ENCODE measurements around the gene CYP46A1.
"Not testable (repeated sequence)": the region's sequence is repeated elsewhere in the genome, so short reads cannot be mapped to it uniquely, and the experiment has no call there.

The CYP46A1 gene

DNA sequence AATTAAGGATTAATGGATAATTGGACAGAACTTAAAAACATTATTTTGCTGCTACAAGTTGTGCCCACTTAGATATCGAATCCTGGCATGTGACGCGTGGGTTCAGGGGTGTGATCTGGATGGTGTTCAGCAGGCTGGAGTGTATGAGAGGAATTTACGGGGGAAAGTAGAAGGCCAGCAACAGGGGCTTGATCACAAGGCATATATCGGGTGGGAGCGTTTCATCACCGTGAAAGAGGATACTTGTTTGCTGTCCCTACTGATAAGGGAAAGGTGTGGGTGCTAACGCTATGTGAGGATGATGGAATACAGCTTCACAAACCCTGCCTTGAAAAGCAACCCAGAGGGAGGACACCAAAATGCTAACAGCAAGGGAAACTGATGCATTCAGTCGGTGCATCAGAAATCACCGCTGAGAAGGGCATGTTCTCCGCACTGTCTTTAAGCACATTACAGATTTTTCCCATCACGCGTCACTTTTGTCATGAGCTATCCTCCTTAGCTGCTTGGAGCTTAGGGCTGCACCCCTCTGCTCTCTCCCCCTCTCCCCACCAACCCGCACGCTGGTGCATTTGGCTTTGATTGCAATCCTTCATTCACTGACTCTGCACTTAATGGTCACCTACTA is 25.8 kb upstream of the CYP46A1 start:
- no peak overlapping the region for H3K4me3 ChIP-seq (ENCODE audit: low read depth, low read length)
- TF ChIP-seq, protein P1, sequence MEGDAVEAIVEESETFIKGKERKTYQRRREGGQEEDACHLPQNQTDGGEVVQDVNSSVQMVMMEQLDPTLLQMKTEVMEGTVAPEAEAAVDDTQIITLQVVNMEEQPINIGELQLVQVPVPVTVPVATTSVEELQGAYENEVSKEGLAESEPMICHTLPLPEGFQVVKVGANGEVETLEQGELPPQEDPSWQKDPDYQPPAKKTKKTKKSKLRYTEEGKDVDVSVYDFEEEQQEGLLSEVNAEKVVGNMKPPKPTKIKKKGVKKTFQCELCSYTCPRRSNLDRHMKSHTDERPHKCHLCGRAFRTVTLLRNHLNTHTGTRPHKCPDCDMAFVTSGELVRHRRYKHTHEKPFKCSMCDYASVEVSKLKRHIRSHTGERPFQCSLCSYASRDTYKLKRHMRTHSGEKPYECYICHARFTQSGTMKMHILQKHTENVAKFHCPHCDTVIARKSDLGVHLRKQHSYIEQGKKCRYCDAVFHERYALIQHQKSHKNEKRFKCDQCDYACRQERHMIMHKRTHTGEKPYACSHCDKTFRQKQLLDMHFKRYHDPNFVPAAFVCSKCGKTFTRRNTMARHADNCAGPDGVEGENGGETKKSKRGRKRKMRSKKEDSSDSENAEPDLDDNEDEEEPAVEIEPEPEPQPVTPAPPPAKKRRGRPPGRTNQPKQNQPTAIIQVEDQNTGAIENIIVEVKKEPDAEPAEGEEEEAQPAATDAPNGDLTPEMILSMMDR (IDR thresholded peaks at IDR 0.05; ENCODE audit: low read depth, low read length) = no peak

DNA sequence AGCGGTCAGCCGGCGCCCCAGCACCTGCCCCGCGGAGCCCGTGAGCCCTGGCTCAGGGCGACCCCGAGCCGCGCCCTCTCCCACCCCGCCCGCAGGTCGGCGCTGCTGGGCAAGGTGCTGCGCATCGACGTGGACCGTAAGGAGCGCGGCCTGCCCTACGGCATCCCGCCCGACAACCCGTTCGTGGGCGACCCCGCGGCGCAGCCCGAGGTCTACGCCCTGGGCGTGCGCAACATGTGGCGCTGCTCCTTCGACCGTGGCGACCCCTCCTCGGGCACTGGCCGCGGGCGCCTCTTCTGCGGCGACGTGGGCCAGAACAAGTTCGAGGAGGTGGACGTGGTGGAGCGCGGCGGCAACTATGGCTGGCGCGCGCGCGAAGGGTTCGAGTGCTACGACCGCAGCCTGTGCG is 24.8 kb upstream of the CYP46A1 start:
- TF ChIP-seq, protein P1 (IDR thresholded peaks at IDR 0.05; ENCODE audit: low read depth, low read length) = no peak
- no peak overlapping the region for H3K4me3 ChIP-seq (ENCODE audit: low read depth, low read length)

DNA sequence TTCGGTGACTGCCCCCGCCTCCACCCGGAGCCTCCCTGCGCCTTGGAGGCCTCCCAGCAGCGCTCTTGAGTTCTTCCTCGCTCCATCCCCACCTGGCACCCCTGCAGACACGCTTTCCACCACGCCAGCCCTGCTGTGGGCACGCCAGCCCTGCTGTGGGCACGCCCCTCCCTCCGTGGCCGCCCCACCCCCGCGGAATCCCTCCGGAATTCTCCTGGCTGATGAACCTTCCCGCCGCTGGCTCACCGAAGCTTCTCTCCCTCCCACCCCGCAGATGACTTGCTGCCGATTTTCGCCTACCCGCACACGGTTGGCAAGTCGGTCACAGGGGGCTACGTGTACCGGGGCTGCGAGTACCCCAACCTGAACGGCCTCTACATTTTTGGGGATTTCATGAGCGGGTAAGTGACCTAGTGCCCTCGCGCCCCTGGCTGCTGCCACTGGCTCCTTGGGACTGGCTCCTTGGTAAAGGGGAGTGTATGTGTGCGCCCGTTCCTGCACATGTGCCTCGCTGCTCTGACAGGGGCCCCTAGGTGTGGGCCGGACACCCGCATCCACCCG is 24.0 kb upstream of the CYP46A1 start:
- TF ChIP-seq, protein P1 (IDR thresholded peaks at IDR 0.05; ENCODE audit: low read depth, low read length) = no peak
- no peak overlapping the region for H3K4me3 ChIP-seq (ENCODE audit: low read depth, low read length)

DNA sequence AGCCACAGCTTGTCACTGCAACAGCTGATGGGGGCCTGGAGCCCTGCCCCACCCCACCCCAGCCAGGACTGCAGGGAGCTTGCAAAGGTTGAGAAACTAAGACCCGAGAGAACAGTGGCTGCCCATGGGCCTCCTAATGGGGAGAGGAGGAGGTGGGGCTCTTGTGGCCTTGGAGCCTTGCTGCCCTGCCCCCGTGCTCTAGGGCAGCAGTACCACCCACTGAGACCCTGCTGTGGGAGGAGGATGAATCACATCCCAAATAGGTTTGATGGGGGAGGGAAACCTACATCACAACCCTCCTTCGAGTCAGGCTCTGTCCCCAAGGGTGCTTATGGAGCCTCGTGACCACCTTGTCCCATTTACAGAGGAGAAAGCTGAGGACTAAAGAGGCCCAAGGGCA is 23.3 kb upstream of the CYP46A1 start:
- H3K4me3 ChIP-seq (ENCODE audit: low read depth, low read length) = no peak overlapping the region
- TF ChIP-seq, protein P1 (IDR thresholded peaks at IDR 0.05; ENCODE audit: low read depth, low read length) = no peak

DNA sequence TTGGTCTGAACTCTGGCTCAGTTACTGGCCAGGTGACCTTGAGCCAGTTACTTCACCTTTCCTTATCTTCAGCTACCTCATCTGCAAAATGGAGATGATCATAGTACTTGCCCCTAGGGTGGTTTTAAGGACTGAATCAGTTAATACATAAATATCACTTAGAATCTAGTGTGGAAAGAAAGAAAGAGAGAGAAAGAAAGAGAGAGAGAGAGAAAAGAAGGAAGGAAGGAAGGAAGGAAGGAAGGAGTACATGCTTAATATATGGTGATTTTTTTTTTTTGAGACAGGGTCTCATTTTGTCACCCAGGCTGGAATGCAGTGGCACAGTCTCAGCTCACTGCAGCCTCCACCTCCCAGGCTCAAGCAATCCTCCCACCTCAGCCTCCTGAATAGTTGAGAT is 22.9 kb upstream of the CYP46A1 start:
- H3K4me3 ChIP-seq (ENCODE audit: low read depth, low read length) = not testable (repeated sequence)

DNA sequence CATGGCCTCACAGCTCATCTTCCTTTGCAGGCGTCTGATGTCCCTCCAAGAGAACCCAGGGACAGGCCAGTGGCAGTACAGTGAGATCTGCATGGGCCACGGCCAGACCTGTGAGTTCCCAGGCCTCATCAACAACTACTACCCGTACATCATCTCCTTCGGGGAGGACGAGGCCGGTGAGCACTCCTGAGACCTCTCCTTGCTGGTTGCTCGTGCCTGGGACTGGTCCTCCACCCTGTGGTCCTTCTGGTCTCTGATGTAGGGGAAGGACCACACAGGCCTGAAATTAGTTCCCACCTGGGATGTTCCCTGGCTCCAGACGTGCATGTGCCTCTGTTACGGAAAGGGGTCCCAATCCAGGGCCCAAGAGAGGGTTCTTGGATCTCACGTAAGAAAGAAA is 21.3 kb upstream of the CYP46A1 start:
- TF ChIP-seq, protein P1 (IDR thresholded peaks at IDR 0.05; ENCODE audit: low read depth, low read length) = no peak
- H3K4me3 ChIP-seq (ENCODE audit: low read depth, low read length) = no peak overlapping the region

DNA sequence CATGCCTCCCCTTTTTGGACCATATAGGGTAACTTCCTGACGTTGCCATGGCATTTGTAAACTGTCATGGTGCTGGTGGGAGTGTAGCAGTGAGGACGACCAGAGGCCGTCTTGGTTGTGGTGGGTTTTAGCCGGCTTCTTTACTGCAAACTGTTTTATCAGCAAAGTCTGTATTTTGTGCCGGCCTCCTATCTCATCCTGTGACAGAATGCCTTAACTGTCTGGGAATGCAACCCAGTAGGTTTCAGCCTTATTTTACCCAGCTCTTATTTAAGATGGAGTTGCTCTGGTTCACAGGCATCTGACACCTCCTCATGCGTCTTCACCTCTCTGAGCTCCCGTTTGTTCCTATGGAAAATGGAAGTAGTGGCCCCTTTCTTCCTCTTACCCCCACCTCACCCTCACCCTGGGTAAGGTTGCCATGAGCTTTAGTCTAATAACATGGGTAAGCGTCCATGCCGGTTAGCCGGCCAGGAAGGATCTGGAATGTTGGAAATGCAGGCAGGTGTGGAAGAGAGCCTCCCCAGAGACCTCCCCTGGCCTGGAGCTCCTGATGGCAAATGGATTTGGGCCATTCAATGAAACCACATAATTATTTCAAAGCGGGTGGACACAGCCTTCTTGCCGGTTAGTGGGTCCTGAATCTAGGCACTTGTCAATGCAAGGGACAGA is 20.6 kb upstream of the CYP46A1 start:
- TF ChIP-seq, protein P1 (IDR thresholded peaks at IDR 0.05; ENCODE audit: low read depth, low read length) = no peak
- H3K4me3 ChIP-seq (ENCODE audit: low read depth, low read length) = no peak overlapping the region

All from WI38 (cell line).